ENCODE measurements around the gene WDR27. TPM values are rescaled to one million over a fixed set of nuclear protein-coding genes. Genes with fewer than 3 reads are reported as not detected.

The WDR27 gene
- total and polyA plus RNA-seq, 10 of the 15 experiments (the other 5 are each of a cell fraction or from before 2014, with no cell fraction given) = 1.9 to 33.2 (median 19.0) TPM

DNA sequence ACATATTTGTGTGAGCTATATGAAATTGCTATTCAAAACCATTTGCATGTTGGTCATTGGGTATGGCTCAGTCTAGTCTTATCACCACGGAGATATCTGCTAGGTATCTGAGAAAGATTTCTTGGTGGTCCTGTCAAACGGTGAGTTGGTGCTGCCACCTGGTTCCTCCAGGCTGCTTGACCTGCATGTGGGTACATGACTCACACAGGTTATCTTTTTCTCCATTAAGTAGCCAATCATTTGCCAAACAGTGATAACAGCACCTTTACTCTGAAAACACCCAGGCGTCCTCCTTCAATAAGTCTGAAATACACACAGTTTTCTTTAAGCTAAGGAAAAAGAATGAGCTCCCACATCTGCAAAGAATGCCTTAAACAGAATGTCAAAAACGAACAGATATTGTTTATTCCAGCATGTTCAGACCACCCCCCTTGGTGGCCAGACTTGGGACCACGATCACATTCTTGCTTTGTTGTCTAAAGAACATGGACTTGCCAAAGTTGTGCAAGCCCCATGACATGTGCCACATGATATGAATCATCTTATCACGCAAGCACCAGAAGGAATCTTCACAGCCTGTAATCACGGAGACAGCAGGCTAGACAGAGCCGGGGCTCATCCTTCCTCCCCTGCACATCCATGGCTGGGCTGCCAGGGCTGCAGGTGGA, 247.5 kb downstream of the WDR27 start (continued):
- TF ChIP-seq, protein P1, sequence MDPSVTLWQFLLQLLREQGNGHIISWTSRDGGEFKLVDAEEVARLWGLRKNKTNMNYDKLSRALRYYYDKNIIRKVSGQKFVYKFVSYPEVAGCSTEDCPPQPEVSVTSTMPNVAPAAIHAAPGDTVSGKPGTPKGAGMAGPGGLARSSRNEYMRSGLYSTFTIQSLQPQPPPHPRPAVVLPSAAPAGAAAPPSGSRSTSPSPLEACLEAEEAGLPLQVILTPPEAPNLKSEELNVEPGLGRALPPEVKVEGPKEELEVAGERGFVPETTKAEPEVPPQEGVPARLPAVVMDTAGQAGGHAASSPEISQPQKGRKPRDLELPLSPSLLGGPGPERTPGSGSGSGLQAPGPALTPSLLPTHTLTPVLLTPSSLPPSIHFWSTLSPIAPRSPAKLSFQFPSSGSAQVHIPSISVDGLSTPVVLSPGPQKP (IDR thresholded peaks at IDR 0.05; ENCODE audit: low read depth, low read length) = no peak
- TF ChIP-seq SREBF2 (IDR thresholded peaks at IDR 0.05; ENCODE audit: low read length) (no peak), BCL11A (IDR thresholded peaks at IDR 0.05; ENCODE audit: low read depth, low read length) (no peak), KAT2A (conservative IDR thresholded peaks at IDR 0.05; ENCODE audit: control insufficient read depth, low read depth, low read length) (no peak), ZZZ3 (IDR thresholded peaks at IDR 0.05; ENCODE audit: control insufficient read depth, insufficient read length, low read depth) (no peak), SMC3 (IDR thresholded peaks at IDR 0.05; ENCODE audit: borderline replicate concordance, low read length) (no peak)
- TF ChIP-seq, protein P2, sequence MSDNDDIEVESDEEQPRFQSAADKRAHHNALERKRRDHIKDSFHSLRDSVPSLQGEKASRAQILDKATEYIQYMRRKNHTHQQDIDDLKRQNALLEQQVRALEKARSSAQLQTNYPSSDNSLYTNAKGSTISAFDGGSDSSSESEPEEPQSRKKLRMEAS (IDR thresholded peaks at IDR 0.05; ENCODE audit: low read depth, low read length) = no peak

DNA sequence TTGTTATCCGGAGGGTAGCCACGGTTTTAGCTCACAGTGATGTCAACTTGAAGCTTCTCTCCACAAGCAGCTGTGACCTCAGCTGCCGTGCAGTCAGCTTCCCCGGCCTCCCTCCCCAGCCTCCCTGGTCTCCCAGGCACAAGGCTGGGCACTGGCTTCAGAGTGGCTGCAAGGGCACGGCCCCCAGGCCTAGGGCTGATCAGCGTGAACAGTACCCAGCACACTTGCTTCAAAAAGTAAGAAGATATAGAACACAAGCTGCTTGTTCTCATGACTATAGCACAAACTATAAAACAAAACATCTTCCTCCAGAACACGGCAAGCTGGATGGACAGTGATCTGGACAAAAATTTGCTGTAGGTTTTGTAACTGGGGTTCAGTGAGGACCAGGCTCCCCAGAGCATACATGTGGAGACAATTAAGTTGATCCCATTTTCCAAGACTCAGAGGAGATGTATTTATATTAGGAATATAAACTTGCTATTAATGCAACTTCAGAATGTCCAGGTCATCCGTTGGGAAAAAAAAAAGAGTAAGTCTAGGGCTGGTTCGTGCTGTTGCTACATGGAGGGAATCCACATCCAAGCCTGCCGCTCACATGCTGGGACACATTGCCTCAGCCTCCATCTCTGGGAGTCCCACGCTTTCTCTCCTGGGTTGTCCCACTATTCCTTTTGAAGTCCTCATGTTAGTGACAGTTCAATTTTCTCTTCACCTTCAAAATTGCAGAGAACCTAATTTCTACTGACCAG, 248.8 kb downstream of the WDR27 start:
- Histone ChIP-seq H4K20me1 (ENCODE audit: control insufficient read depth, insufficient read depth) (no peaks in the 10 kb centered on the region), H3K27ac (ENCODE audit: control insufficient read depth, insufficient read depth) (no peak overlapping the region), H3K36me3 (ENCODE audit: control insufficient read depth in 2 of 2, insufficient read depth in 2 of 2, low read length in 1 of 2) (no peaks in the 10 kb centered on the region), H3K4me3 (no peak overlapping the region), H3K9me3 (replicated peaks; ENCODE audit: control insufficient read depth, insufficient read depth, low read length) (no peaks in the 10 kb centered on the region; the same call in 2 of the 3 replicates), H3K4me1 (ENCODE audit: control insufficient read depth, insufficient read depth, low read length) (no peaks in the 10 kb centered on the region), H3K9ac (ENCODE audit: control insufficient read depth, insufficient read depth, low read length) (no peak overlapping the region), H3K4me2 (ENCODE audit: control insufficient read depth, insufficient read depth) (no peak overlapping the region), H3K79me2 (ENCODE audit: control insufficient read depth, insufficient read depth, low read length) (no peaks in the 10 kb centered on the region), H3K27me3 (replicated peaks in 1 of 2; ENCODE audit: control insufficient read depth in 2 of 2, insufficient read depth in 2 of 2, low read length in 1 of 2) (no peaks in the 10 kb centered on the region), H2AFZ (ENCODE audit: control insufficient read depth, low read depth, low read length) (no peak overlapping the region)
- POLR2A ChIA-PET = no interaction called here
- in situ Hi-C loops (cut with MboI) (no loop called here), intact Hi-C loops (cut with micrococcal nuclease; ENCODE audit: unreplicated experiment) (no loop called here)
- RAD21 ChIA-PET (ENCODE audit: unreplicated experiment) = no interaction called here
- ATAC-seq = no peak
- BruUV-seq (replicated peaks) = no TSS peak
- no peak for TF ChIP-seq NR2C1 (IDR thresholded peaks at IDR 0.05)
- no peak for FAIRE-seq
- CTCF ChIA-PET = no interaction called here
- 32% methylated on average over 11 of the region's 11 CpGs for WGBS (ENCODE audit: insufficient coverage, insufficient replicate concordance, low lambda C conversion rate, missing lambda C conversion rate)
- SMC1A ChIA-PET (ENCODE audit: uncharacterized antibody, unreplicated experiment) = interaction anchor here (1.1 kb wide), 1 partner anchor 8 kb away, joined by 4 read pairs; no protein-coding TSS in a partner anchor
- DNase-seq (ENCODE audit: low read depth, low spot score) = no peak
